ENCODE data around the gene CLDN8. TPM values are rescaled to one million over a fixed set of nuclear protein-coding genes. Genes with fewer than 3 reads are reported as not detected.

Gene CLDN8
- total and polyA plus RNA-seq, 9 of the 15 experiments (the other 6 are each of a cell fraction or from before 2014, with no cell fraction given), result not detected

- TF ChIP-seq MGA (IDR thresholded peaks at IDR 0.05) (no peak), TEAD1 (CRISPR knock-in tag; IDR thresholded peaks at IDR 0.05) (peak in 1 of 2 experiments; percentile 32; a peak in 1 of 4 replicates), NFE2 (IDR thresholded peaks at IDR 0.05; ENCODE audit: low read depth) (peak; percentile 74), SRSF7 (optimal IDR thresholded peaks at IDR 0.05; ENCODE audit: low read depth, low read length) (no peak), EHMT2 (IDR thresholded peaks at IDR 0.05) (no peak), ZNF592 (IDR thresholded peaks at IDR 0.05) (no peak), SREBF1 (IDR thresholded peaks at IDR 0.05; ENCODE audit: borderline replicate concordance, low read depth, low read length) (no peak), RNF219 (CRISPR knock-in tag; IDR thresholded peaks at IDR 0.05) (no peak), CAMTA2 (CRISPR knock-in tag; conservative IDR thresholded peaks at IDR 0.05) (no peak)
Measured at GRCh38 chr21:30227633-30228404, 11.9 kb upstream of the CLDN8 start (continued).
